Measurements from ENCODE around the gene PALD1. TPM values are rescaled to one million over a fixed set of nuclear protein-coding genes. Genes with fewer than 3 reads are reported as not detected.
A peak's percentile ranks its signal among the peaks of the same experiment; 100 is the strongest.

PALD1 gene
- total RNA-seq, 1 donor from 2014 or later = 120 TPM

DNA sequence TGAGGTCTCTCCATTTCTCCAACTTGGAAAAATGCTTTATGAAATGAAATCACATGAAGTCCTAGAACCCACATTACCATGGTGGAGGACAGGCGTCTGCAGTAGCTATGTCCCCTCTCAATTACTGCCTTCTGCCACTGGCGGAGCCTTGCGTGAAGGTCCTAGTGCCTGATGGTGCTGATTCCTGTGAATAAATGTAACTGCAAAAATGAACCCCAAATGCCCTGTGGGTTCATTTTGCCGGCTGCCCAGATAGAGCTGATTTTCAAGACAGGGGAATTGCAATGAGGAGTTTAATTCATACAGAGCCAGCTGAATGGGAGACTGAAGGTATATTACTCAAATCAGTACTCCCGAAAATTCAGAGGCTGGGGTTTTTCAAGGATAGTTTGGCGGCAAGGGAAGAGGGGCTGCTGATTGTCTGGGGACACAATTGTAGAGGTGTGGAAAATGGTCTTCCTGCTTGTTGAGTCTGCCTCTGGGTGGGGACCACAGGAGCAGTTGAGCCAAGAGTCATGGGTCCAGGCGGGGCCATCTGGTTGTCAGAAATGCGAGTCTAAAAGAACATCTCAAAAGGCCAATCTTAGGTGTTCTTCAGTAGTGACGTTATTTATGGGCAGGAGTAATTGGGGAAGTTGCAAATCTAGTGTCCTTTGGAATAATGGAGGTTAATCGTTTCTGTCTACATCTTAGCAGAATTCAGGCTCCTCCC is 110.4 kb downstream of the PALD1 start:
- no peak for DNase-seq (ENCODE audit: low read depth in 2 of 2)

DNA sequence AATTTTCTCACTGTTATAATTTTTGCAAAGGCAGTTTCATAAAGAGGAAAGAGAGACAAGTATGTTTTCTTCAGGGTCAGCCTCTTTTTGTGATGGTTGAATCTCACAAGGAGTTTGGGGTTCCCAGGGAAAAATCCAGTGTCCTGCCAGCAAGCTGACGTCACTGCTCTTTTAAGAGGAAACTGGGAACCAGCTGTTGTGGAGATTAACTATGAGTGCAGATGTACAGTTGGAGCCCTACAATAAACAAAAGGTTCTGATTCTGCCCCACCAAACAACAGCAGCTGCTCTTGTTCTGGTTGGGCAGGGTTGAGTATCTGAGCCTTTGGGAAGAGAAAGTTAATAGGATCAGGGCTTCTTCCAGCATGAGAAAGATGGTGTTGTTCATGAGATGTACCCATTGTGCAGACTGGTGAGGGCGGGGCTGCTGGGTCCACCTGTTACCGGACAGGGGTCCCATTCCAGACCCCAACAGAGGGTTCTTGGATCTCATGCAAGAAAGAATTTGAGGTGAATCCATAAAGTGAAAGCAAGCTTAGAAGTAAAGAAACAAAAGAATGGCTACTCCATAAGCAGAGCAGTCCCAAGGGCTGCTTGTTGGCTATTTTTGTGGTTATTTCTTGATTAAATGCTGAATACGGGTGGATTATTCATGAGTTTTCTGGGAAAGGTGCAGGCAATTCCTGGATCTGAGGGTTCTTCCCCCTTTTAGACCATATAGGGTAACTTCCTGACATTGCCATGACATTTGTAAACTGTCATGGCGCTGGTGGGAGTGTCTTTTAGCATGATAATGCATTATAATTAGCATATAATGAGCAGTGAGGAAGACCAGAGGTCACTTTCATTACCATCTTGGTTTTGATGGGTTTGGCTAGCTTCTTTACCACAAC is 111.4 kb downstream of the PALD1 start:
- DNase-seq (ENCODE audit: low read depth in 2 of 2) = peak in 1 of 2 donors; percentile 57

GRCh38 chr10:70590655-70591416 is 112.3 kb downstream of the PALD1 start:
- DNase-seq (ENCODE audit: low read depth in 2 of 2) = no peak

- no peak for DNase-seq (ENCODE audit: low read depth in 2 of 2)
Measured at GRCh38 chr10:70592186-70592735, 113.7 kb downstream of the PALD1 start.

DNA sequence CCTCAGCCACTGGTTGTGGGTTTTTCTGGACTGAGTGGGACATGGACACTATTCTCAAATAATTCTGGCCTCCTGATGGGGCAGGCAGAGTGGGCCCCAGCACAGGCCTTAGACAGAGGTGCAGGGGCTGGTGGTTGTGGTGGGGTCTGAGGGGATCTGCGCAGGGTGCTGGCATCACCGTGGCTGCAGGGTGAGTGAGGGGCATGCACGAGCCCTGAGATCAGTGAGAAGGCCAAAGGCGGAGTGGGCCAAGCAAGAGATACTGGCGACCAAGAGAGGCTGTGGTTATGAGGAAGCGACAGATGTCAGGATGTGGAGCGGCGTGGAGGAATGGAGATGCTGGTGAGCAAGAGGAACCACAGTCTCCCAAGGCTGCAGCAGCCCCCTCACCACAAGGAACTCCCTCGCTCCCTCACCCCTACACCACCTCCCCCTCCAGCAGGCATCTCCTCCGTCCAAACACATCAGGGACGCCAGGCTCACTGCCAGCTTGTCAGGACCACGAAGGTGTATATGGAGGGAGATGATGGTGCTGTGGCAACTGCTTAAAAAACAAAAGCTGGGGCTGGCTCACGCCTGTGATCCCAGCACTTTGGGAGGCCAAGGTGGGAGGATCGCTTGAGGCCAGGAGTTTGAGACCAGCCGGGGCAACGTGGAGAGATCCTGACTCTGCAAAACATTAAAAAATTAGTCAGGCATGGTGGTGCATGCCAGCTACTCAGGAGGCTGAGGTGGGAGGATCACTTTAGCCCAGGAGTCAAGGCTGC is 114.4 kb downstream of the PALD1 start:
- DNase-seq (ENCODE audit: low read depth in 2 of 2) = no peak

- no peak for DNase-seq (ENCODE audit: low read depth in 2 of 2)
Measured at GRCh38 chr10:70593513-70593890, 114.9 kb downstream of the PALD1 start.

GRCh38 chr10:70594161-70594560 is 115.6 kb downstream of the PALD1 start:
- DNase-seq (ENCODE audit: low read depth in 2 of 2) = no peak

GRCh38 chr10:70595566-70596016 is 117.0 kb downstream of the PALD1 start:
- no peak for DNase-seq (ENCODE audit: low read depth in 2 of 2)

DNA sequence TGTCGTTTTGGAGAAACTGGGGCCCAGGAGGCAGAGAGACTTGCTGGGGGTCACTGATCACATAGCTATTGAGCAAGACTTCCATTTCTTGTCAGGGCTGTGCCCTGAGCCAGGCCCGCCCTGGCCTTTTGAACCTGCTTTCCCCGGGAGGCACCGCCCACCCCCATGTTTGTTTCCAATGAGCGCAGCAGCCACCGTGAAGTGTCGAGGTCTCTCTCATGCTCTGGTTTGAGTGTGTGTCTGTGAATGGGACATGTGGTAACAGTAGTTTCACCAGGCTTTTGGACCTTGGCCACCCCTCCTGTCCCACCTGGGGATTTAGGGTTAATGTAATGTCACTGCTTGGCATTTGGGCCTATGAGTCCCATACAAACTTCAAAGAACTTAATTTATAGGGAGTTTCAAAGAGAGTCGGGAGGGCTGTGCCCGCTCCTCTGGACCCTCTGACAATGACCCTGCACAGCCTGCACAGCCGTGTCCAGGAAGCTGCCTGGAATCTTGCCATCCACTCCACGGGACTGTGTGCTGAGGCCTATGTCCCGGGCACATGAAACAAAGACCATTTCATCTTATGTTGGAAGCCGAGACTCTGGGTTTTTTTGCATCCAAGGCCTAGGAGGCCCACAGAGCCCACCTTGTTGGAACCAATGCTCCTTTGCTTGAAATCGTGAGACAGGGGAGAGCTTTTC is 117.7 kb downstream of the PALD1 start:
- peak in 1 of 2 donors; percentile 56 for DNase-seq (ENCODE audit: low read depth in 2 of 2)

DNA sequence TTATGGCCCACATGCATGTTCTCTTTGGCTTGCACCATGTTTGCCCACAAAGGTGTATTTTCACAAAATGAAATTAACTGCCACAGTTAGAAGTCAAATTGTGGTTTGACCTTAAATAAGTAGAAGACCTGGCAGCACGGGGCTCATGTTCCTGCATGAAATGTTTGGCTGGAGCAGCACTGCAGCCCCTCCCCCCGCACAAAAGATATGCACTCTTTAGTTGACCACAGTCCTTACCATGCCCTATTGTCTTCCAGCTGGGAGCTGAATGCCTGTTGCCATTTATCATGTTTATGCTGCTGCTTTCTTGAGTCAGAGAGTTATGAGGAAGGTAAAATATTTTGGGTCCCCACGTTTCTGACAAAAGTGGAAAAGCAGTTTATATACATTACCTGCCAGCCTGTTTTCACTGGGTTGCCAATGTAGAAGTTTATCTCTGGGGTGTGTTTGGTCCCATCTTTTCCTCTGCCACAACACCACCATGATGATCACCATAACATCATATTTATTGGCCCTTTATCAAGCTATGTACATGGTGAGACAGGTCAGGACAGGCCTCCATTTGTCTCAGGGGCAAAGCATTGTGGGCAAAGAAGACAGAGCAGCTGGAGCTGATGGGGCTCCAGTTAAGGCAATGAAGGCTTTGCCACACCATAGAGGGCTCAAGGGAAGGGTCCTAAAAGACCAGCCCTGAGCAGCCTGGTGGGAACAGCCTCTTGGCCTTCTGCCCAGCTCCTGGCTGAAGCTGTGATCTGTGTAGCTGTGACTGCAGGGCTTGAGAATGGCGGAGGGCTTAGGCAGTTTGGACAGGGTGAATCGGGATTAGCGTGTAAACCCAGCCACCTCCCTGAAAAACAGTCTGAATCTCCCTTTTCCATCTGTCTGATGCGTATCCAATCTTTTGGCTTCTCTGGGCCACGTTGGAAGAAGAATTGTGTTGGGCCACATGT is 118.6 kb downstream of the PALD1 start:
- no peak for DNase-seq (ENCODE audit: low read depth in 2 of 2)

GRCh38 chr10:70597856-70598815 is 119.6 kb downstream of the PALD1 start:
- no peak for DNase-seq (ENCODE audit: low read depth in 2 of 2)

DNA sequence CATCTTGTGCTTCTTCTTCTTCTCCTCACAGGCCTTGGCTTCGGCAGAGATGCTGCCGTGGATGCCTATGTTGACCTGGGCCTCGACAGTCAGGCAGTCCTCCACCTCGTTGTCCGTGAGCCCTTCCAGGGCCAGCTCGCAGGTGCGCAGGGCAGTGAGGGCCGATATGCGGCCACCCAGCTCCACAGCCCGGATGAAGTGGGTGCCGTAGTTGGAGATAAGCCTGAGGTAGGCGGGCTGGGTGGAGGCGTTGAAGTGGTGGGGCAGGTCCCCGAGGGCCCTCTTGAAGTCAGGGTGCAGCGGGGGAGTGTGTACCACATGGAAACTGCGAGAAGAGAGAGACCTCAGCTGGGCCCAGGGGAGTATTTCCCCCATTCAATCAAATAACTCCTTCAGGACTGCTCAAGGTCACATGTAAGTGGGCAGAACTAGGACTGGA is 120.3 kb downstream of the PALD1 start:
- DNase-seq (ENCODE audit: low read depth in 2 of 2) = no peak

DNA sequence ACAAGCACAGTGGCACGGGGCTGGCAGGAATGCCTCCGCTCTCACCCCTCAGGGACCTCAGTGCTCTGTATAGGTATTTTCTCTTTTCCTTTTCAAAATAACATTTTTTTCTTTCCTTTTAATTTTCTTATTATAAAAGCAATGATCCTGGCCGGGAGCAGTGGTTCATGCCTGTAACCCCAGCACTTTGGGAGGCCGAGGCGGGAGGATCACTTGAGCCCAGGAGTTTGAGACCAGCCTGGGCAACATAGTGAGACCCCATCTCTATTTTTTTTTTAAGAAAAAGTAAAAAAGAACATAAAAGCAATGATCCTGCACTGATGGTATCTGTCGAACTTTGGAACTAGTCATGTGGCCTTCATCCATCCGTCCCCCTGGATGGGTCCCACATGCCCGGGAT is 120.8 kb downstream of the PALD1 start:
- DNase-seq (ENCODE audit: low read depth in 2 of 2) = no peak

DNA sequence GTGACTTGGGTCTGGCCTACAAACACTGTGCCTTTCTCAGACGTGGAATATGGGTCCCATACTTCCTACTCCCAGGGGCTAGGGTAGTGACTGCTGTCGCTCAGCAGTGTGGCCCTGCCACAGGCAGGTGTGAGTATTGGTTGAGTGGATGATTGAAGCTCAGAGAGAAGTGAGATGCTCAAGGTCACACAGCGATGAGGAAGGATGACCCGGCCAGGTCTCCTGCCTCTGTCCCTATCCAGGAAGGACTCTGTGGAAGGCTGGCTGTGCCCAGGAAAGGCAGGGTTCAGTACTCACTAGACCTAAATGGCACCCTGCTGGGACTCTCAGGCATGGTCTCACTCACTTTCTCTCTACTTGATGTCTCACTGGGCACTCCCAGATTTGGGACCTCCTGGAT is 121.2 kb downstream of the PALD1 start:
- no peak for DNase-seq (ENCODE audit: low read depth in 2 of 2)

- no peak for DNase-seq (ENCODE audit: low read depth in 2 of 2)
Measured at GRCh38 chr10:70600512-70601395, 122.2 kb downstream of the PALD1 start.

DNA sequence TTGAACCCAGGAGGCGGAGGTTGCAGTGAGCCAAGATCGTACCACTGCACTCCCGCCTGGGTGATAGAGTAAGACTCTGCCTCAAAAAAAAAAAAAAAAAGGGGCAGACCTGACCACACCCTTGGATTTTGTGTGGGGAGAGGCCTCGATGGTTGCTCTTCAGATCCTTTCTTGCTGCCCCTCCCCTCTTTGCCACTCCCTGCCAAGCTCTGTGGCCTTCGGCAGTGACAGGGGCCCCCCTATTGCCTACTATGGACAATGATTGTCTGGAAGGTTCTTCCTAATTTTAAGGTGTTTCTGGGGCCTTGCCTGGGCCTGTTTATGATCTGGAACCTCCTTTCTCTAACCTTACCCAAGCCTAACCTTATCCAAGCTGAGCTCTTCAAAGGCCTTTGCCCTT is 123.2 kb downstream of the PALD1 start:
- DNase-seq (ENCODE audit: low read depth in 2 of 2) = no peak
